ENCODE measurements around the gene CAPN13. TPM values are rescaled to one million over a fixed set of nuclear protein-coding genes. Genes with fewer than 3 reads are reported as not detected.

Gene CAPN13
- total and polyA plus RNA-seq, 11 donors = not detected

GRCh38 chr2:30768708-30769480 is 38.4 kb downstream of the CAPN13 start:
- Histone ChIP-seq H3K4me3 (no peak overlapping the region), H3K36me3 (no peaks in the 10 kb centered on the region), H3K27me3 (peaks cover 0 to 35% (median 2%) of the 10 kb centered on the region in 9 donors), H3K27ac (no peak overlapping the region), H3K4me1 (peaks cover 0 to 4% (median 0%) of the 10 kb centered on the region in 12 donors), H3K9me3 (no peaks in the 10 kb centered on the region)
- WGBS, 4 donors = 58 to 68% (median 65%) methylated on average over 9 of the region's 9 CpGs
- DNase-seq (peak in 1 of 5 donors; percentile 4), ATAC-seq (no peak)
- intact Hi-C loops (cut with DNase I) = no loop called here
- no peak for TF ChIP-seq POLR2A (IDR thresholded peaks at IDR 0.05)
- no peak for TF ChIP-seq CTCF (IDR thresholded peaks at IDR 0.05)

DNA sequence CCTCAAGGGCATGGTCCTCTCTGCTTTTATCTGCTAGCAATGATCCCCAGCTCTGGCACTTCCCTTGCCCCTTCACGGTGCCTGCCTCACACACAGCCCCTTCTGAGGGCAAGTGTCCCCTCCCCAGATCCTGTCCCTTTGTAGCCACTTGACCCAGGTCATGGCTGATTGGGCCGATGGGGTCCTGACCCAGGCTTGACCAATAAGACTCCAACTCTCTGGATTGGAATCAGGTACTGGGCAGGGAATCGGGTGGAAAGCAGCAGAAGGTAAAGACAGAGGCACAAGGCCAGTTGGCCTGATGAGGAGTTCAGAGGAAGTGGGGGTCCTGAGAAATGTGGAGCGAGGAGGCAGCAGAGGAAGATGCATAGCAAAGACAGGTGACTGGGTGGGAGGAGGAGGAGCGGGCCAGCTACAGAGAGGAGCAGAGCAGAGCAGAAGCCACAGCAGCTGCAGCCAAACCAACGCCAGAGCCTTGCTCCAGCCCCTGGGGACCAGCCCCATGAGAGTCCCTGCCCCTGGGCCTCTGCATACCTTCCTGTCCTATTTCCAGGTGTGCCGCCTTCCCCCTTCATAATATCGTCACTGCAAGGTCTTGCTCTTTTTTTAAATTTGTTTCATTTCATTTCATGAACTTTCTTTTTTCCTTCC is 39.1 kb downstream of the CAPN13 start:
- TF ChIP-seq CTCF (IDR thresholded peaks at IDR 0.05) (no peak), POLR2A (IDR thresholded peaks at IDR 0.05) (no peak)
- no peak for ATAC-seq
- H3K4me1 ChIP-seq = peaks cover 0 to 4% (median 0%) of the 10 kb centered on the region in 12 donors
- DNase-seq = no peak
- no peaks in the 10 kb centered on the region for H3K9me3 ChIP-seq
- no peaks in the 10 kb centered on the region for H3K36me3 ChIP-seq
- H3K4me3 ChIP-seq = no peak overlapping the region
- peaks cover 0 to 29% (median 2%) of the 10 kb centered on the region in 9 donors for H3K27me3 ChIP-seq
- H3K27ac ChIP-seq = no peak overlapping the region
- 72 to 75% (median 75%) methylated on average over 8 of the region's 8 CpGs for WGBS, 4 donors
- intact Hi-C loops (cut with DNase I) = no loop called here

GRCh38 chr2:30766666-30767065 is 40.6 kb downstream of the CAPN13 start:
- Histone ChIP-seq H3K4me3 (no peak overlapping the region), H3K27me3 (peaks cover 0 to 29% (median 2%) of the 10 kb centered on the region in 9 donors), H3K4me1 (peaks cover 0 to 4% (median 0%) of the 10 kb centered on the region in 12 donors), H3K9me3 (no peaks in the 10 kb centered on the region), H3K27ac (no peak overlapping the region), H3K36me3 (no peaks in the 10 kb centered on the region)
- intact Hi-C loops (cut with DNase I) = no loop called here
- DNase-seq (no peak), ATAC-seq (no peak)
- WGBS, 4 donors = 59 to 81% (median 74%) methylated on average over 3 of the region's 3 CpGs
- TF ChIP-seq CTCF (IDR thresholded peaks at IDR 0.05) (no peak), POLR2A (IDR thresholded peaks at IDR 0.05) (no peak)

GRCh38 chr2:30765876-30766470 is 41.3 kb downstream of the CAPN13 start:
- peaks cover 0 to 29% (median 2%) of the 10 kb centered on the region in 9 donors for H3K27me3 ChIP-seq
- DNase-seq = no peak
- TF ChIP-seq POLR2A (IDR thresholded peaks at IDR 0.05) (no peak), CTCF (IDR thresholded peaks at IDR 0.05) (no peak)
- peaks cover 0 to 4% (median 0%) of the 10 kb centered on the region in 12 donors for H3K4me1 ChIP-seq
- H3K36me3 ChIP-seq = no peaks in the 10 kb centered on the region
- no peaks in the 10 kb centered on the region for H3K9me3 ChIP-seq
- WGBS, 4 donors = 77 to 83% (median 80%) methylated on average over 11 to 12 of the region's 12 CpGs
- H3K4me3 ChIP-seq = no peak overlapping the region
- intact Hi-C loops (cut with DNase I) = no loop called here
- ATAC-seq = no peak
- H3K27ac ChIP-seq = no peak overlapping the region

All from heart left ventricle (tissue), 16 donors.